ENCODE measurements around the gene BHLHE23.

Gene BHLHE23

DNA sequence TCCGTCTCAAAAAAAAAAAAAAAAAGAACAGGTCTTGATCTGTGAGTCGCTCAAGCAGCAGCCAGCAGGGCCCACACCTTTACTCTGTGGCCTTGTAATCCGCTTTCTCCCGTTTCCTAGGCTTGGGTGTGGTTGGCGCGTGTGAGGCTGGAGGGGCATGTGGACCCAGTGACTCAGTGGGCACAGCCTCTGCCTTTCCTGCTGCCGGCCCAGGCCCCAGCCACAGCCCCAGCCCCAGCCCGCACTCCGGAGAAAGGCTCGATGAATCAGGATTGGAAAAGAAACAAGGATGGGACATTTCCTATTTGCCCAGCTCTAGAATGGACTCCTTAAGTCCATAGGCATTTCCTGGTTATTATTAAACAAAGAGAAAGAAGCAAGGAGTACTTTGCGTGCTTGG lies 4.3 kb downstream of the BHLHE23 start:
- Mint-ChIP-seq H3K27ac (no peak overlapping the region), H3K27me3 (peaks cover 99% of the 10 kb centered on the region), H3K9me3 (peaks cover 2% of the 10 kb centered on the region), H3K4me3 (no peak overlapping the region), H3K4me1 (peaks cover 5% of the 10 kb centered on the region), H3K36me3 (no peaks in the 10 kb centered on the region)
- CTCF ChIA-PET: interaction anchor here (1.3 to 4.3 kb wide), 2 partner anchors 30 to 32 kb away, joined by 3 to 19 read pairs; no protein-coding TSS in a partner anchor
- no peak for DNase-seq

DNA sequence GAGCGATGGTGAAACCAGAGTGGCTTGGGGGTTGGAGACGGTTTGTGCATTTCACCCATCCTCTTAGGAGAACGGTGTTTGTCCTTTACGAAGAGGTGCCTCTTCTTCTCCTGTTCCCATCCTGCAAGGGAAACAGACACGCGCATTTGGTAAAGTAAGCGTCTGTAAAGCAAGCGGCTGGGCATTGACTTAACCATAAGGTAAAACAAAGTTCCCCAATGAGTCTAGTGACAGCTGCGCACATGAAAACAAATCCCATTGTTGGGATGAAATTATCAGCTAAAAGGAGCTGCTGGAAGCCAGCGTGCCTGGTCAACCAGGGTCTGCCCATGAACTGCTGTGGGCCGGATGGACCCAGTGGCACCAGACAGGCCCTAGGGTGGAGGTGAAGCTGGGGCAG lies 5.8 kb downstream of the BHLHE23 start:
- Mint-ChIP-seq H3K27me3 (peaks cover 100% of the 10 kb centered on the region), H3K27ac (no peak overlapping the region), H3K4me3 (no peak overlapping the region), H3K36me3 (no peaks in the 10 kb centered on the region), H3K9me3 (peaks cover 2% of the 10 kb centered on the region), H3K4me1 (peaks cover 5% of the 10 kb centered on the region)
- CTCF ChIA-PET: interaction anchor here (4.3 kb wide), 1 partner anchor 28 kb away, joined by 19 read pairs; no protein-coding TSS in a partner anchor
- no peak for DNase-seq

DNA sequence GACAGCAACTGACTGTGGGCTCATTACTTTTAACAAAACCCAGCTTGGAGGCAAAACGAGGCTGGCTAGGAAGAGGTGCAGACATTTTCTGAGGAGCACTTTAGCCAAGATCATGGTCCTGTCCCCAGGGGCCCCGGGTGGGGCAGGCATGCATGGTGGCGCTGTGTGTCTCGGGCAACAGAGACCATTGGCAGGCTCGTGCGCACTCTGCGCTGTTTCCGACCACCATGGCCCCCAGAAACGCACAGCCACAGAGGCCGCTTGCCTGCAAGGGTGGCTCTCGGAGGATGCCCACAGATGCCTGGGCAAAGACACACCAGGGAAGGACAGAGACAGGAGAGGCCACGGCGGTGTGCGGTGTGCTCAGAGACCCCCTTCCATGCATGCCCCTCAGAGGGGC lies 6.7 kb downstream of the BHLHE23 start:
- Mint-ChIP-seq H3K4me1 (peaks cover 5% of the 10 kb centered on the region), H3K9me3 (peaks cover 2% of the 10 kb centered on the region), H3K36me3 (no peaks in the 10 kb centered on the region), H3K27me3 (peaks cover 100% of the 10 kb centered on the region), H3K27ac (no peak overlapping the region), H3K4me3 (no peak overlapping the region)
- no peak for DNase-seq
- CTCF ChIA-PET: interaction anchor here (0.8 to 1.6 kb wide), 4 partner anchors 9 to 223 kb away, joined by 3 to 9 read pairs (median 3); no protein-coding TSS in a partner anchor

DNA sequence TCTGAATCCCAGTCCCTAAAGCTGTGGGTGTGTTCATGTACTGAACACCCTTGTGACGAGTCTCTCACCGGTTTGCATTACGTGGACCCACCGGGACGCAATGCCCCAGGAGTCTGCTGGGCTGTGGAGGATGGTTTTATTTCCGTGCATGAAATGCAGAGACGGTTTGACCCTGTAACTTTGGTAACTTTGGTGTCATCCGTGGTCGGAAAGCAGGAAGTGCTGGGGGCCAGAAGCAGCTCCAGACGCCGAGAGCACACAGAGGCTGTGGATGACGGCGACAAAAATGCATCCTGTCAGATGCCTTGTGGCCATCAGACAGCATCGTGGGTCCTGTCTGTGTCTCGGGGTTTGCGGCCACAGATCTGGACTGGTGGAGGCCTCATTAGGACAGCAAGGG lies 7.2 kb downstream of the BHLHE23 start:
- no peak for DNase-seq
- Mint-ChIP-seq H3K4me3 (no peak overlapping the region), H3K4me1 (peaks cover 5% of the 10 kb centered on the region), H3K36me3 (no peaks in the 10 kb centered on the region), H3K27me3 (peaks cover 97% of the 10 kb centered on the region), H3K9me3 (peaks cover 2% of the 10 kb centered on the region), H3K27ac (no peak overlapping the region)
- CTCF ChIA-PET: interaction anchor here (0.8 to 1.6 kb wide), 4 partner anchors 9 to 224 kb away, joined by 3 to 9 read pairs (median 3); no protein-coding TSS in a partner anchor

DNA sequence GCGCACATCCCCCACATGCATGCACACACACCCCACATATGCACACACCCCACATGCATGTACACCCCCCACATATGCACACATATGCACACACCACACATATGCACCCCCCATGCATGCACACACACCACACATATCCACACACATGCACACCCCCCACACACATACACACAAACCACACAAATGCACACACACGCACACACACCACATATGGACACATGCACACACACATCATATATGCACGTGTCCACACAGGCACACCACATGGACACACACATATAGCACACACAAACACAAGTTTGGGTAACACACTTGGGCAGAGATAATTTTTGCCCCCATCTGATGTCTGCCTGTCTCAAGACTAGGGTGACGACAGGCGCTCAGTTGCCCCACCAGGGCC lies 8.3 kb downstream of the BHLHE23 start:
- Mint-ChIP-seq H3K36me3 (no peaks in the 10 kb centered on the region), H3K4me3 (no peak overlapping the region), H3K27me3 (peaks cover 92% of the 10 kb centered on the region), H3K9me3 (peaks cover 2% of the 10 kb centered on the region), H3K27ac (no peak overlapping the region), H3K4me1 (peaks cover 5% of the 10 kb centered on the region)
- CTCF ChIA-PET: no interaction called here
- DNase-seq: no peak

DNA sequence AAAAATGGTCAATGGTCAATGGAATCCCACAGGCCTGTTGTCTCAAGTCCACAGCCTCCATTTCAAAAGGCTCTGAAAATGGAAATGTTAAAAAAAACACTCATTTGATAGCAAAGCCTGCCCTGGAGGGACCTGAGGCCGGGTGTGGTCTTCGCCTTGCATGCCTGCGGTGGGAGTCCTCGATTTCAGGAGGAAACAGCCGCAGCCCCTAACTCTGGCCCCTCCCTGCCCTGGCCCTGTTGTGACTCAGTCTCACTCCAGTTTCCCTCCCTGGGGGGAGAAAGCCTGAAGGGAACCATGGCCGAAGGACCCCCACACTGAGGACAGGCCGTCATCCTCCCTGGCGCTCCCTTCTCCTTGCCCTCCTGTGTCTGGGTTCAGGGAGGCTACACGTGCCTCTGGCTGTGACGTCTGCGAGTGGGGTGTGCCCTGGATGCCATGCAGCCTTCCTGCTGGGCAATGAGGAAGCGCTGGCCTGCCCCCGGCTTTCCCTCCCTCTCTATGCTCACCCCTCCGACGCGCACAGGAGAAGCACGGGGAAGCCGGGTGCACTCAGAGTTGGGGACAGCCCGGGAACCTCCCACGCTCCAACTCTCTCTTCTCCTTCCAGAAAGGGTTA lies 9.2 kb downstream of the BHLHE23 start:
- no peaks in the 10 kb centered on the region for H3K36me3 Mint-ChIP-seq
- H3K27me3 Mint-ChIP-seq: peaks cover 85% of the 10 kb centered on the region
- no peak overlapping the region for H3K4me3 Mint-ChIP-seq
- no peak for DNase-seq
- H3K9me3 Mint-ChIP-seq: peaks cover 2% of the 10 kb centered on the region
- CTCF ChIA-PET: no interaction called here
- H3K4me1 Mint-ChIP-seq: peaks cover 5% of the 10 kb centered on the region
- no peak overlapping the region for H3K27ac Mint-ChIP-seq

DNA sequence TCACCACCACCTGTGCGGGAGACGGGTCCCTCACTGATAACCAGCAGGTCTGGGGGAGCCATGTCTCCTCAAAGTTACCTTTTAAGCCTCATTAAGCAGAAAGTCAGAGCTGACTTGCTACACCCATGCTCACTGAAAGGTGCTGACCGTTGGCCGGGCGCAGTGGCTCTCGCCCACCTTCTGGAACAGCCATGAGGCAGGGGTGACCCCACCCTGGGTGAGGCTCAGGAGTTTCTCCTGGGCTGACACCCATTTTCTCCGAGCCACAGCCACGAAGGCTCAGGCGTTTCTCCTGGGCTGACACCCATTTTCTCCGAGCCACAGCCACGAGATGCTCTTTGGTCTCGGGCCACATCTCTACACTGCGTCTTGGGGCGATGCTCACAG lies 10.2 kb downstream of the BHLHE23 start:
- Mint-ChIP-seq H3K9me3 (peaks cover 2% of the 10 kb centered on the region), H3K36me3 (no peaks in the 10 kb centered on the region), H3K4me3 (no peak overlapping the region), H3K27me3 (peaks cover 85% of the 10 kb centered on the region), H3K4me1 (peaks cover 5% of the 10 kb centered on the region), H3K27ac (no peak overlapping the region)
- no peak for DNase-seq
- CTCF ChIA-PET: interaction anchor here (0.7 to 1.0 kb wide), 2 partner anchors 24 to 307 kb away, joined by 3 to 4 read pairs; no protein-coding TSS in a partner anchor

DNA sequence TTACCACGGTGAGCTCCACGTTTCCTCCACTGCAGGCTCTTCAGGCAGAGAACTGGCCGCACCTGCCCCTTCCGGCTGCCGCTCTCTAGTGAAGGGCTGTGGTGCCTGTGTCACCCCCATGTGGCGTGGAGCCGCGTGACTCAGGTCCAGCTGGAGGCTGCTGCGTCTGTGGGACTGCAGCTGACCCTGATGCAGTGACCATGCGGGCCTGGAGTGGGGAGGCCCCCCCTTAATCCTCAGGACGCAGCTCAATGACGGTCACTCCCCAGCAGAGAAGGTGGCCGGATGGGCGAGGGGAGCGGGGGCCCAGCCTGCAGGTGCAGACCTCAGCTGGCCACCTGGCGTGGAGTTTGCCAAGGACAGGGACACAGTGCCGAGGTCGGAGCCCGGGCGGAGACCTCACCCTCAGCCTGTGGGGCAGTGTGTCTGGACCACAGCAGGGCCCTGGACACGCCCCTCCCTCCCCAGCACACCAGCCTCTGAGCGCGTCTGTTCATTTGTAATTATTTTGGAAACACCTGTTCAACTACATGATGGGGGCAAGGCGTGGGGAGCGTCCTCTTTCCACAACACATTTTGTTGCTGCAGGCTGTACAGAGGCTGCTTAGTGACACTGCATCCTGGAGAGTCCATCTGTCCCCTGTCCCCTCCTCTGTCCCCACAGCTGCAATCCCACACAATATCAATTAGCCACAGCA lies 10.7 kb downstream of the BHLHE23 start:
- peaks cover 5% of the 10 kb centered on the region for H3K4me1 Mint-ChIP-seq
- CTCF ChIA-PET: interaction anchor here (0.7 to 1.0 kb wide), 2 partner anchors 24 to 306 kb away, joined by 3 to 4 read pairs; no protein-coding TSS in a partner anchor
- no peak overlapping the region for H3K4me3 Mint-ChIP-seq
- H3K9me3 Mint-ChIP-seq: peaks cover 2% of the 10 kb centered on the region
- peaks cover 85% of the 10 kb centered on the region for H3K27me3 Mint-ChIP-seq
- no peak overlapping the region for H3K27ac Mint-ChIP-seq
- no peak for DNase-seq
- H3K36me3 Mint-ChIP-seq: no peaks in the 10 kb centered on the region

DNA sequence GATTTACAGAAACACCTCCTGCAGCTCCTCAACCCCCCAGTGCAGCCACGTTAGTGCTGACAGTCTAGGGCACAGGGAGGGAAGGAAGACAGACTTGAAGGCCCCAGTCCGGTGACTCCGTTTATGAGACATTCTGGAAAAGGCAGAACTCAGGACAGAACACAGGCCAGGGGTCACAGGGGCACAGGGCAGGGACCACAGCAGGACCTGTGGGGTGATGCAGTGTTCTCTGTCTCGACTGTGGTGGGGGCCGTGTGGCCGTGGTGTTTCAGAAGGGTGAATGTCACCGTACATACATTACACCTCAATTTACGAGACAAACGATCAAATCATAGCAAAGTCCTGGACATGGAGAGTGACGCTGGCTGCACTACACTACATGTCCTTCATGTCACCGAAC lies 11.3 kb downstream of the BHLHE23 start:
- no peak overlapping the region for H3K27ac Mint-ChIP-seq
- H3K36me3 Mint-ChIP-seq: no peaks in the 10 kb centered on the region
- DNase-seq: no peak
- H3K4me1 Mint-ChIP-seq: peaks cover 5% of the 10 kb centered on the region
- CTCF ChIA-PET: no interaction called here
- H3K27me3 Mint-ChIP-seq: peaks cover 85% of the 10 kb centered on the region
- no peak overlapping the region for H3K4me3 Mint-ChIP-seq
- peaks cover 2% of the 10 kb centered on the region for H3K9me3 Mint-ChIP-seq

DNA sequence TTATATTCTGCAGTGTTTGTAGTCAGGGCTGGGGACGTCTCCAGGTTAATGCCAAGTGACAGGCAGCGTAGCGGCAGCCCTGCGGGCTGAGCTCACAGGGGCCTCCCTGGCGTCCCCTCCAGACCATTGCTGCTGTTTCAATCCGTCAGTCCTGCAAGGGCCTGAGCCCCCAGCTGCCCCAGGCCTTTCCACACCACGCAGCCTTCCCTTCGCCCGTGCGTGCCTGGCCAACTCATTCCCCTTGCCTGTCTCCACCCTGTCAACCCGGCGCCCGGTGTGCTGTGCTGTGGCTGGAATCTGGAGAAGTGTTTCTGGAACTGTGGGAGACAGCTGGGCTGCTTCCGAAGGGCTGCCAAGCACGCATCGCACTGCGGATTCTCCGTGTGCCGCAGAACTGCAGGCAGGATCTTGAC lies 11.9 kb downstream of the BHLHE23 start:
- CTCF ChIA-PET: no interaction called here
- no peak overlapping the region for H3K27ac Mint-ChIP-seq
- H3K9me3 Mint-ChIP-seq: peaks cover 2% of the 10 kb centered on the region

DNA sequence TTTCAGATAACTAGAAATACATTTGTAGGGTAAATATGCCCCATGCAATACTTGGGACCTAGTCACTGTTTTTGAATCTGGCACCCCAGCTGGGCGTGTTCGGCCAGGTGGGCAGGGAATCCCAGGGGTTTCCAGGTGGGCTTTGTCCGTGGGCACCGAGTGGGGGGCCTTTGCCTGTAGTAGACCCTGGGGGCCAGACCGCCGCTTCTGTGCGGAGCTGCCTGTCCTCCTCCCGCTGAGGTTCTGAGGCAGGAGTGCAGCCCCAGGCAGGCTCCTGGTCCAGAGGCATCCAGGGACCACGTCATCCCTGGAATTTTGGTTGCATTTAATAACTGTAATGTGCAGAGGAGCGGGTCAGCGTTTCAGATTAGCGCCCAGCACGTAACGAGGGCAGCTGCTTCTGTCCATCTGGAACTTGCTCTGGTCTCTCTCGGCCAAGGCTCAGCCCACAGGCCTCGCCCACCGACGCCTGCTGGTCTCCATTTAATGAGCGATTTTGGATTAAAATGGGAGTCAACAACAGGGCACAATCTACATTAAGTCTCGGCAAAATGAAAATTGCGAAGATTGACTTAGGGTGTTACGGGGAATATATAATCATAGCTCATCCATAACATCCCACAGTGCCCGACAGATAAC lies 12.8 kb downstream of the BHLHE23 start:
- H3K4me3 Mint-ChIP-seq: no peak overlapping the region
- no peak for DNase-seq
- no peak overlapping the region for H3K27ac Mint-ChIP-seq
- H3K4me1 Mint-ChIP-seq: peaks cover 4% of the 10 kb centered on the region
- H3K27me3 Mint-ChIP-seq: peaks cover 81% of the 10 kb centered on the region
- no peaks in the 10 kb centered on the region for H3K36me3 Mint-ChIP-seq
- CTCF ChIA-PET: no interaction called here
- no peaks in the 10 kb centered on the region for H3K9me3 Mint-ChIP-seq

More for the DNA sequence above, 11.9 kb downstream of the BHLHE23 start:
- no peaks in the 10 kb centered on the region for H3K36me3 Mint-ChIP-seq
- peaks cover 4% of the 10 kb centered on the region for H3K4me1 Mint-ChIP-seq
- no peak overlapping the region for H3K4me3 Mint-ChIP-seq
- H3K27me3 Mint-ChIP-seq: peaks cover 84% of the 10 kb centered on the region
- DNase-seq: no peak

DNA sequence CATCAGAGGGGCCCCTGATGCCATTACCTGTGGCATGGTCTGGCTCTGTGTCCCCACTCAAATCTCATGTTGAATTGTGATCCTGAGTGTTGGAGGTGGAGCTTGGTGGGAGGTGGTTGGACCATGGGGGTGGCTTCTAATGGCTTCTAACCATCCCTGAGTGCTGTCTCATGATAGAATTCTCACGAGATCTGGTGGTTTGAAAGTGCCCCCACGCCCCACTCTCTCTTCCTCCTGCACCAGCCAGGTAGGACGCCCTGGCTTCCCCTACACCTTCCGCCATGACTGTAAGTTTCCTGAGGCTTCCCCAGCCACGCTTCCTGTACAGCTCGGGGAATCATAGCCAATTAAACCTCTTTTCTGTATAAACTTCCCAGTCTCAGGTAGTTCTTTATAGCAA lies 14.9 kb downstream of the BHLHE23 start:
- H3K4me1 Mint-ChIP-seq: peaks cover 6% of the 10 kb centered on the region
- CTCF ChIA-PET: no interaction called here
- no peaks in the 10 kb centered on the region for H3K9me3 Mint-ChIP-seq
- H3K27me3 Mint-ChIP-seq: peaks cover 80% of the 10 kb centered on the region
- no peak overlapping the region for H3K4me3 Mint-ChIP-seq
- H3K36me3 Mint-ChIP-seq: no peaks in the 10 kb centered on the region
- no peak overlapping the region for H3K27ac Mint-ChIP-seq
- no peak for DNase-seq

DNA sequence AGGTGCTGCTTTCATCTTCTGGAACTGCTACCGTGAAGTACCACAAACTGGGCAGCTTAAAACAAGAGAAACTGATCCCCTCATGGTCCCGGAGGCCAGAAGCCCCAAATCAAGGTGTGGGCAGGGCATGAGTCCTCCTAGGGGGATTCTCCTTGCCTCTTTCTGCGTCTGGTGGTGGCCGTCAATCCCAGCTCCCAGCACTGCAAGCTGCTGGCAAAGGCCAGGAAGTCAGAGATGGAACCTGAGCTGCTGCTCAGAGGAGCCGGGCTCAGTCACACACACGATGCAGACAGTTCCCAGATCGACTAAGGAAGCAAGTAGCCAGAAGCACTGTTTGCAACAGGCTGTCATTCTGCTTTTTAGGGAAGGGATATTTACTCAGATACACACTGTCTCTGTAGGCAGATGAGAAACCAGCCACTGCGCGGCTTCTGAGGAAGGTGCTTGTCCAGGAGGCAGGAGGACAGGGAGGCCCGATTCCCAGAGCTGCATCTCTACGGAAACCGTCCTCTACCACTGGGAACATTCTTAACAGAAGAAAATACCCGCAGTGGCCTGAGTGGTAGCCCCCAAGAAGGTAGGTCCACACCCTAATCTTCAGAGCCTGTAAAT lies 15.5 kb downstream of the BHLHE23 start:
- no peak overlapping the region for H3K27ac Mint-ChIP-seq
- H3K9me3 Mint-ChIP-seq: no peaks in the 10 kb centered on the region
- H3K4me3 Mint-ChIP-seq: no peak overlapping the region
- peaks cover 76% of the 10 kb centered on the region for H3K27me3 Mint-ChIP-seq
- H3K36me3 Mint-ChIP-seq: no peaks in the 10 kb centered on the region
- H3K4me1 Mint-ChIP-seq: peaks cover 6% of the 10 kb centered on the region
- CTCF ChIA-PET: interaction anchor here (0.7 kb wide), 1 partner anchor 12 kb away, joined by 3 read pairs; no protein-coding TSS in a partner anchor
- no peak for DNase-seq

DNA sequence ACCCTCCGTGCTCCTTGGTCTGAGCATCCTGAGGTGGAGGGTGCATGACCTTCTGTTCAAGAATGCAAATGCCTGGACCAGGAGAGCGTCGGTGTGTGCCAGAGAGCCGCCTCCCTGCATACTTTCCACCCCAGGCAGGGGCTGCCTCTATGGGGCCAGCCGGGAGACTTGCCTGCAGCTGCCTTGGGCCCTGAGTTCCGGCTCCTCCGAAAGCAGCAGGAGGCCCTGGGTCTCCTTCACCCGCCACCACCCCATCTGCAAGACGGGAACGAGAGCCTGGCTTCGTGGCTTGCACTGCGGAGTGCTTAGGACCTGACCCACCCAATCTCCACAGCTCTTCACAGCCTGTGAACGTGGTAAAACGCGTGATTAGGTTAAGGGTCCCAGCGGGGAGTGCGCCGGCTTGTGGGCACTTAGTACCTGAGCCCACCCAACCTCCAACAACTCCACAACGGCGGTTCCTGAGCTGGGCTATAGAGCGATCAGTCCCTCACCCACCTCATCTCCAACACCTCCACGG lies 16.4 kb downstream of the BHLHE23 start:
- Mint-ChIP-seq H3K4me3 (no peak overlapping the region), H3K27me3 (peaks cover 76% of the 10 kb centered on the region), H3K4me1 (peaks cover 6% of the 10 kb centered on the region), H3K36me3 (no peaks in the 10 kb centered on the region), H3K9me3 (no peaks in the 10 kb centered on the region), H3K27ac (no peak overlapping the region)
- no peak for DNase-seq
- CTCF ChIA-PET: no interaction called here
